Middle frontal gyrus (tissue), 1 donor: ENCODE results near the gene NR4A1.

Experiments
- DNase-seq: peaks from one replicate; pipeline ENCODE4 v3.0.0-alpha.2; 2015; ENCODE audit warnings: low spot score; ENCODE audit errors: extremely low spot score

The NR4A1 gene

GRCh38 chr12:52041695-52042123 lies 9.5 kb upstream of the NR4A1 start:
- no peak for DNase-seq

- DNase-seq = no peak
Measured at GRCh38 chr12:52042706-52043385, 8.4 kb upstream of the NR4A1 start.

GRCh38 chr12:52043386-52044212 lies 7.6 kb upstream of the NR4A1 start:
- no peak for DNase-seq

GRCh38 chr12:52044292-52044983 lies 6.8 kb upstream of the NR4A1 start:
- peak; percentile 60 for DNase-seq

- DNase-seq = no peak
Measured at GRCh38 chr12:52045794-52046199, 5.4 kb upstream of the NR4A1 start.

DNA sequence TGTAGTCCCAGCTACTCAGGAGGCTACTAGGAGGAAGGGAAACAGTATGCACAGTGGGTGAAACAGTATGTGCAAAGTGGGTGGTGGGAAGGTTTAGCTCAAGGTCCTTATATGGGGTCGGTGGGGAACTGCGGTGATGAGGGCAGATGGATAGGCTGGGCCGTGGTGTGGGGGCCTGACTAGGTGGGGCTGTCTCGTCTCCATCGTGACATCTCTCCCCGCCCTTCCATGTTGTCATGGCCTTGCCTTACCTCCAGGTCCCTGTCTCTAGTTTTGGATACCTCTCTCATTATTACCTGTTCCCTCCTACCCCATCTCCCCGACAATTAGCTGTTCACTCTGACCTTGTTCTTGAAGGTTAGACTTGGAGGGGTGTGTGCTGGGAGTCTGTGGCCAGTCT lies 4.4 kb upstream of the NR4A1 start:
- DNase-seq = no peak

- DNase-seq = no peak
Measured at GRCh38 chr12:52049286-52049685, 2.0 kb upstream of the NR4A1 start.

DNA sequence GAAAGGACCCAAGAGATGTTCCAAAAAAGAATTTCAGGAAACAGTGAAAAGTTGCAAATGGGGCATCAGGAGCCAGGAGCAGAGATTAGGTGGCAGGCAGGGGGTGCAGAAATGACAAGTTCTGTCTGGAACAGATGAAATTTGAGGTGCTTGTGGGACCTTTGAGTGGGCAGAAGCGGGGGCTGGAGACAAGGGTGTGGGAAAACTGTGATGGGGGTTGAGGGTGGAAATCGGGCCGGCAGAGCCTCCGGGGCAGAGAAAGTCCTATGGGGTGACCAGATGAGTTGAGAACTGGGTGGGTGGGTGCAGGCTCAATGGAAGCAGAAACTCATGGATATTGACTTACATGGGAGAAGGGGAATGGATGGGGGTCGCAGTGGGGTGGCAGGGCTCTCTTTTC lies 1.6 kb upstream of the NR4A1 start:
- no peak for DNase-seq

- no peak for DNase-seq
Measured at GRCh38 chr12:52050116-52050757, 1.0 kb upstream of the NR4A1 start.

- DNase-seq = no peak
Measured at GRCh38 chr12:52052468-52053186, 1.4 kb downstream of the NR4A1 start.

DNA sequence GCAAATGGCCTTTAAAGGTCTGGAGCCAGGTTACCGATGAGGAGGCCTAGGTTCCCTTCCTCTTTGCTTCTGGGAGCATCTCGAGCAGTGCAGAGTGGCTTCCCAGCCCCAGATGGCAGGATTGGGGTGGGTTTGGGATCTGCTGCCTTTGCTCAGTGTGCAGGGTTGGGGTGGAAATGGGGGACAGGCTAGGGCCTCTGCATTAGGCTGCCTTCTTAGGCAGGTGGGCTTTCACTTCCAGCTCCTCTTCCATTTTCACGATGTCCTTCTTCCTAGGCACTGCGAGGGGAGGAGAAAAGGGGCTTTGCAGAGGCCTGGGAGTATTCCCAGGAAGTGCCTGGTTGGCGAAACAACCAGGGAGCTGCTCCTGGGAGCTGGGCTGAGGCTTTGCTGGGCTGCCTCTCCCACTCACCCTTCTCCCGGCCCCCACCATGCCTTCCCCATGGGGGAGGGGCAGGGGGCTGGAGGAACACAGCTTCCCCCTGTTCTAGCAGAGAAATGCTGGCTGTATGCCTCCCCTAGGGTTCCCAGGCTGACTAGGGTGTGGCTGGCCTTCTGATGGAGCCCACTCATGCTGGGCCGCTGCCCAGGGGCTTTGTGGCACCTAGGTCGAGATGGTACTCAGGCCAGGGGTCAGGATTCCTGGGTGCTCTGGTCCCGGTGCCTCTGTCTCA lies 2.4 kb downstream of the NR4A1 start:
- no peak for DNase-seq

GRCh38 chr12:52054231-52054832 lies 3.1 kb downstream of the NR4A1 start:
- no peak for DNase-seq

DNA sequence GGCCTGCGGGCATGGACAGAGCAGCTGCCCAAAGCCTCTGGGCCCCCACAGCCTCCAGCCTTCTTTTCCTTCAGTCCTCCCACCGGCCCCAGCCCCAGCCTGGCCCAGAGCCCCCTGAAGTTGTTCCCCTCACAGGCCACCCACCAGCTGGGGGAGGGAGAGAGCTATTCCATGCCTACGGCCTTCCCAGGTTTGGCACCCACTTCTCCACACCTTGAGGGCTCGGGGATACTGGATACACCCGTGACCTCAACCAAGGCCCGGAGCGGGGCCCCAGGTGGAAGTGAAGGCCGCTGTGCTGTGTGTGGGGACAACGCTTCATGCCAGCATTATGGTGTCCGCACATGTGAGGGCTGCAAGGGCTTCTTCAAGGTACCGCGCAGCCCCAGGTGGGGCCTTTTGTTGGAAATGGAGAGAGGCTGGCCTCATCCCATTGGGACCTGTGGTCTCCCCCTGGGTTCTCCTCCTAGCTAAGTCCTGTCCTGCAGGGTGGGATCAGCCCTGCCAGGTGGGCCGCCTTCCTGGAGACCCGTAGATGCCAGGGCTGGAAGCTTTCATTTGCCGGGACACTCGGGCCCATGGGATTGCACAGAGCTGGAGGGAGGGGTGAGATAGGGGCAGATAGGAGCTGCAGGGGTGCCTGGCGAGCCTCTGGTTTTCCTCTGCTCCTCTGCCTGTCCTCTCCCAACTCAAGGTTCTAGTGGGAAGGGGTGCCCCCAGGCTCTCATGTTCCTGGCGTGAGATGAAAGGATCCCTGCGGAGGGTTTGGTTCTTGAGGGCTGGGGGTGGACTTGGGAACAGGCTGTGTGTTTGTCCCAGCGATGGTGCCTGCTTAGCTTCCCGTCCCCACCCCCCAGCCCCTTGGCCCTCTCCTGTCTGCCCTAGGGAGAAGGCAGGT lies 3.8 kb downstream of the NR4A1 start:
- DNase-seq = no peak

DNA sequence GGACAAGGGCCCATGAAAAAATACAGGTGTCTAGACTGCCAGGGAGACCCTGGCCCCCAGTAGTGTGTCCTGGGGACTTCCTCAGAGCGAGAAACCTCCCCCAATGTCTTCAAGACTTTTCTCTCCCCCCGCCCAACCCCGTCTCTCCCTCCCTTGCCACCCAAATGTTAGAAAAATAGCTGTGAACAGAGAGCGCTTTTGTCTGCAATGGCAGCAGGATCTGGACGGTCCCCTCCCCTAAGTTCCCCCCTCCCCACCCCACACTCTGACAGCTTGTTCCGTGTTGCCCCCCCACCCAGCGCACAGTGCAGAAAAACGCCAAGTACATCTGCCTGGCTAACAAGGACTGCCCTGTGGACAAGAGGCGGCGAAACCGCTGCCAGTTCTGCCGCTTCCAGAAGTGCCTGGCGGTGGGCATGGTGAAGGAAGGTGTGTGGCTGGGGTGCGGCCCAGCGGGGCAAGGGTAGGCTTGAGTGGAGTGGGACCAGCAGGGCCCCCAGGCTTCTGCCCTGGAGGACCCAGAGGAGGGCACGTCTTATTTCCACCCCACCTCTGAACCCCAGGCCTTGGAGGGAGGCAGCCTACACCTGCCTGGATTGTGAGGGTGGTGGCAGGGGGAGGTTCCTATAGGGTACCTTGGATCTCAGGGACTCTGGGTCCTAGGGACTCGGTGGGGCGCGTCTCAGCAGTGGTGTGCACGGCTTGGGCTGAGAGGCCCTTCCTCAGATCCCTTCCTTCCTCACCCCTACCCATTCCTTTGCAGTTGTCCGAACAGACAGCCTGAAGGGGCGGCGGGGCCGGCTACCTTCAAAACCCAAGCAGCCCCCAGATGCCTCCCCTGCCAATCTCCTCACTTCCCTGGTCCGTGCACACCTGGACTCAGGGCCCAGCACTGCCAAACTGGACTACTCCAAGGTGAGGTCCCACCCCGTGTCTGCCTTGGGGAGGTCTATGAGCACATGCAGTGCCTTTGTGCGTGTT lies 4.8 kb downstream of the NR4A1 start:
- DNase-seq = no peak

DNA sequence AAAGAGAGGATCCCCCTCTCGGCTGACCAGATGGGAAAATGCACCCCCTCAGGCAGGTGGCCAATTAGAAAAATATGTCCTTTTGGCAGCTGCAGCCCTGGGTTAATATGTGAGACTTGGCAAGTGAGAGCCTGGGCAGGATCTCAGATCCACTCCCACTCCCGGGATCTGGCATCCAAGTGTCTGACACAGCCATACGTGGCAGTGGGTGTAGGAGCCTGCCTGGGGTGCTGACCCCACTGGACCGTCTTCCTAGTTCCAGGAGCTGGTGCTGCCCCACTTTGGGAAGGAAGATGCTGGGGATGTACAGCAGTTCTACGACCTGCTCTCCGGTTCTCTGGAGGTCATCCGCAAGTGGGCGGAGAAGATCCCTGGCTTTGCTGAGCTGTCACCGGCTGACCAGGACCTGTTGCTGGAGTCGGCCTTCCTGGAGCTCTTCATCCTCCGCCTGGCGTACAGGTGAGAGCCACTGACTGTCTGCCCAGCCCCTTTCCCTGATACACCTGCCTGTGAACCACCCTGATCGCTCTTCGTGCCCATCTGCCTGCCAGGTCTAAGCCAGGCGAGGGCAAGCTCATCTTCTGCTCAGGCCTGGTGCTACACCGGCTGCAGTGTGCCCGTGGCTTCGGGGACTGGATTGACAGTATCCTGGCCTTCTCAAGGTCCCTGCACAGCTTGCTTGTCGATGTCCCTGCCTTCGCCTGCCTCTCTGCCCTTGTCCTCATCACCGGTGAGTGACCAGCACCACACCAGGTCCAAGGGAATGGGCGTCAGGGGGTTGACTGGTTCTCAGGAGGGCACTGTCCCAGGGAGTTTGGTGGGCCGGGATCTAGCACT lies 5.8 kb downstream of the NR4A1 start:
- DNase-seq = no peak

DNA sequence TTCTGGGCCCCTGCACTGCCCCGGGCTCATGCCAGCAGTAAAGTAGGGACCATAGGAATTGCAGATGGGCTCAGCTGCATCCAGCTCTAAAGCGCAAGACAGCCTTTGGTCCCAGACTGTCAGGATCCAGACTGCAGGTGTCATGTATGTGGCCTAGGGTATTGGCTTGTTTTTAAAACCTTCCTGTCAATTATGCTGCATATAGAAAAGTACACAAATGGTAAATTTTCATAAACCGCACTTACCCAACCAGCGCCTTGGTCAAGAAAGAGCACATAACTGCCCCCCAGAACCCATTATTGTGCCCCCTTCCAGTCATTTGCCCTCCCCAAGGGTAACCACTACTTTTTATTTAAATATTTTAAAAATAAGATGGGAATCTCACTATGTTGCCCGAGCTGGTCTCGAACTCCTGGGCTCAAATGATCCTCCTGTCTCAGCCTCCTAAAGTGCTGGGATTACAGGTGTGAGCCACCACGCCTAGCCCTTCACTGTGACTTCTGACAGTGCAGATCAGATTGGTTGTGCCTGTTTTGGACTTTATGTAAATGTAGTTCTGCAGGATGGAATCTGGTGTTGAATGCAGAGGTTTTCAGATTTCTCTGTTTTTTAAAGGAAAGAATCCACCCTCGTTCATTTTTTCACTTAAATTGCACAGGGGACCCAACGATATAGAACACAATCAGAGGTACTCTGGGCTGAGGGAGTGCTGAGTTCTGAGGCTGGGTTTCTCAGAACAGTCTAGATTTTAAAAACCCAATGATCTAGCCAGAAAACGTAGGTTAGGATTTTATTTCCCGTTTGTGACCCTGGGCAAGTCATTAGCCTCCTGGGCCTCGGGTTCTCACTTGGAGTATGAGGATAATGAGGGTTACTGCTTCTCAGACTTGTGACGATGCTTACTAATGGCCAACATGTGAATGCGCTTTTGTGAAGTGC lies 6.7 kb downstream of the NR4A1 start:
- DNase-seq = no peak
